Ectodermal cell (in vitro differentiated cells): ENCODE data around the gene AGTPBP1.

Experiments used
- H3K27ac ChIP-seq: 2 replicates; pipeline ENCODE4 v1.7.0; 2013; ENCODE audit warnings: mild to moderate bottlenecking, low read depth, low read length; ENCODE audit not compliant: insufficient read depth, poor library complexity, severe bottlenecking
- H3K27me3 ChIP-seq: 2 replicates; pipeline ENCODE4 v1.7.0; 2013; ENCODE audit warnings: mild to moderate bottlenecking, low read length; ENCODE audit not compliant: insufficient read depth, control insufficient read depth, poor library complexity, severe bottlenecking
- H3K36me3 ChIP-seq: one replicate; pipeline ENCODE4 v1.7.0; 2013; ENCODE audit warnings: low read length; ENCODE audit not compliant: control insufficient read depth, insufficient read depth
- H3K4me1 ChIP-seq: one replicate; pipeline ENCODE4 v1.7.0; 2013; ENCODE audit warnings: low read length; ENCODE audit not compliant: control insufficient read depth, insufficient read depth
- H3K4me3 ChIP-seq: 2 replicates; pipeline ENCODE4 v1.7.0; 2013; ENCODE audit warnings: low read depth, low read length, control low read depth; ENCODE audit not compliant: insufficient read depth
- H3K9me3 ChIP-seq: 2 replicates; pipeline ENCODE4 v1.7.0; 2013; ENCODE audit warnings: mild to moderate bottlenecking, low read length, moderate library complexity; ENCODE audit not compliant: control insufficient read depth
- WGBS, 2 experiments: methylation state at CpG; one replicate each; pipeline ENCODE4 v1.1.7; 2013; ENCODE audit warnings: missing lambda C conversion rate in 2 of 2; 5-methylcytosine and 5-hydroxymethylcytosine counted together

AGTPBP1 gene

GRCh38 chr9:85528142-85528541, 213.6 kb downstream of the AGTPBP1 start:
- Histone ChIP-seq H3K4me3 (no peak overlapping the region), H3K36me3 (no peaks in the 10 kb centered on the region), H3K9me3 (no peaks in the 10 kb centered on the region), H3K27me3 (peaks cover 13% of the 10 kb centered on the region), H3K27ac (no peak overlapping the region), H3K4me1 (no peaks in the 10 kb centered on the region)
- 94 to 98% methylated on average over 5 of the region's 5 CpGs for WGBS, 2 experiments

GRCh38 chr9:85527331-85528020, 214.3 kb downstream of the AGTPBP1 start:
- 89 to 92% methylated on average over 4 of the region's 4 CpGs for WGBS, 2 experiments
- no peaks in the 10 kb centered on the region for H3K36me3 ChIP-seq
- peaks cover 19% of the 10 kb centered on the region for H3K27me3 ChIP-seq
- H3K4me3 ChIP-seq, result no peak overlapping the region
- no peak overlapping the region for H3K27ac ChIP-seq
- no peaks in the 10 kb centered on the region for H3K9me3 ChIP-seq
- H3K4me1 ChIP-seq, result no peaks in the 10 kb centered on the region

- Histone ChIP-seq H3K9me3 (no peaks in the 10 kb centered on the region), H3K36me3 (no peaks in the 10 kb centered on the region), H3K27me3 (peaks cover 32% of the 10 kb centered on the region), H3K4me1 (no peaks in the 10 kb centered on the region), H3K4me3 (no peak overlapping the region), H3K27ac (no peak overlapping the region)
- WGBS, 2 experiments, result 89 to 96% methylated on average over 2 of the region's 2 CpGs
Measured at GRCh38 chr9:85524531-85524930, 217.2 kb downstream of the AGTPBP1 start.

GRCh38 chr9:85523202-85523601, 218.6 kb downstream of the AGTPBP1 start:
- WGBS, 2 experiments, result 74 to 76% methylated on average over 9 of the region's 9 CpGs
- peaks cover 32% of the 10 kb centered on the region for H3K27me3 ChIP-seq

GRCh38 chr9:85522459-85523092, 219.2 kb downstream of the AGTPBP1 start:
- H3K9me3 ChIP-seq, result no peaks in the 10 kb centered on the region
- peak overlapping the region; percentile 34 for H3K4me3 ChIP-seq
- peaks cover 32% of the 10 kb centered on the region for H3K27me3 ChIP-seq
- no peaks in the 10 kb centered on the region for H3K36me3 ChIP-seq
- 14 to 16% methylated on average over 55 of the region's 55 CpGs for WGBS, 2 experiments
- no peak overlapping the region for H3K27ac ChIP-seq
- H3K4me1 ChIP-seq, result no peaks in the 10 kb centered on the region

More at GRCh38 chr9:85523202-85523601, 218.6 kb downstream of the AGTPBP1 start:
- Histone ChIP-seq H3K4me3 (peak overlapping the region; percentile 34), H3K36me3 (no peaks in the 10 kb centered on the region), H3K4me1 (no peaks in the 10 kb centered on the region), H3K9me3 (no peaks in the 10 kb centered on the region), H3K27ac (no peak overlapping the region)

GRCh38 chr9:85521371-85522197, 220.2 kb downstream of the AGTPBP1 start:
- peaks cover 32% of the 10 kb centered on the region for H3K27me3 ChIP-seq
- no peaks in the 10 kb centered on the region for H3K36me3 ChIP-seq
- H3K4me1 ChIP-seq, result no peaks in the 10 kb centered on the region
- H3K27ac ChIP-seq, result no peak overlapping the region
- H3K9me3 ChIP-seq, result no peaks in the 10 kb centered on the region
- H3K4me3 ChIP-seq, result no peak overlapping the region
- 94 to 95% methylated on average over 23 of the region's 23 CpGs for WGBS, 2 experiments

GRCh38 chr9:85516976-85517637, 224.6 kb downstream of the AGTPBP1 start:
- 93% methylated on average over 5 to 6 of the region's 6 CpGs for WGBS, 2 experiments
- Histone ChIP-seq H3K36me3 (no peaks in the 10 kb centered on the region), H3K9me3 (no peaks in the 10 kb centered on the region), H3K4me3 (no peak overlapping the region), H3K27me3 (peaks cover 9% of the 10 kb centered on the region), H3K27ac (no peak overlapping the region), H3K4me1 (no peaks in the 10 kb centered on the region)

GRCh38 chr9:85516455-85516854, 225.3 kb downstream of the AGTPBP1 start:
- 86 to 87% methylated on average over 10 of the region's 10 CpGs for WGBS, 2 experiments
- H3K27me3 ChIP-seq, result peaks cover 3% of the 10 kb centered on the region
- H3K4me1 ChIP-seq, result no peaks in the 10 kb centered on the region
- H3K4me3 ChIP-seq, result no peak overlapping the region
- H3K36me3 ChIP-seq, result no peaks in the 10 kb centered on the region
- H3K9me3 ChIP-seq, result no peaks in the 10 kb centered on the region
- no peak overlapping the region for H3K27ac ChIP-seq

- Histone ChIP-seq H3K4me3 (no peak overlapping the region), H3K4me1 (no peaks in the 10 kb centered on the region), H3K27ac (no peak overlapping the region), H3K9me3 (no peaks in the 10 kb centered on the region), H3K36me3 (no peaks in the 10 kb centered on the region), H3K27me3 (no peaks in the 10 kb centered on the region)
- WGBS, 2 experiments, result 86 to 89% methylated on average over 4 of the region's 4 CpGs
Measured at GRCh38 chr9:85515021-85515420, 226.7 kb downstream of the AGTPBP1 start.

GRCh38 chr9:85514256-85514655, 227.5 kb downstream of the AGTPBP1 start:
- Histone ChIP-seq H3K4me1 (no peaks in the 10 kb centered on the region), H3K27me3 (no peaks in the 10 kb centered on the region), H3K27ac (no peak overlapping the region), H3K36me3 (no peaks in the 10 kb centered on the region), H3K4me3 (no peak overlapping the region), H3K9me3 (no peaks in the 10 kb centered on the region)
- WGBS, 2 experiments, result 79% methylated on average over 8 of the region's 8 CpGs
